K562 (cell line): ENCODE measurements around the gene CNPY4. TPM values are rescaled to one million over a fixed set of nuclear protein-coding genes. Genes with fewer than 3 reads are reported as not detected.

Source experiments
- ATF1 ChIP-seq, 2 experiments: fragments of 450-650 bp in 1 of 2; IDR thresholded peaks; 2 replicates each; pipeline ENCODE4 v1.6.1; 2016; ENCODE audit warnings: missing compliant biosample characterization in 1 of 2, missing genetic modification characterization in 1 of 2
- BACH1 ChIP-seq: fragments of 200-800 bp; sonication (Bioruptor generic); IDR thresholded peaks from 2 replicates; pipeline ENCODE4 v1.6.1; 2016; ENCODE audit warnings: missing genetic modification characterization, missing compliant biosample characterization
- CBFA2T3 ChIP-seq: fragments of 450-650 bp; IDR thresholded peaks from 2 replicates; pipeline ENCODE4 v1.6.1; 2017
- CBFB ChIP-seq: sonication (generic); formaldehyde crosslinking; IDR thresholded peaks from 2 replicates; pipeline ENCODE4 v1.4.0; 2020; ENCODE audit warnings: mild to moderate bottlenecking, missing genetic modification reagents
- CREB1 ChIP-seq, 2 experiments: sonication (generic) in 1 of 2; formaldehyde crosslinking in 1 of 2; IDR thresholded peaks; 2 replicates each; pipeline versions ENCODE4 v1.6.1 to v1.8.0; 2012 to 2022; ENCODE audit warnings: inconsistent platforms in 1 of 2, mild to moderate bottlenecking in 1 of 2, missing genetic modification reagents in 1 of 2, moderate library complexity in 1 of 2
- CREM ChIP-seq: IDR thresholded peaks from 2 replicates; pipeline ENCODE4 v1.6.1; 2014; ENCODE audit warnings: antibody characterized with exemption, low read depth
- DPF2 ChIP-seq: fragments of 450-650 bp; IDR thresholded peaks from 2 replicates; pipeline ENCODE4 v1.6.1; 2016
- EP300 ChIP-seq: IDR thresholded peaks from 2 replicates; pipeline ENCODE4 v1.6.1; 2012; ENCODE audit warnings: low read length, improper control_type of control experiment
- LARP7 ChIP-seq: fragments of 450-650 bp; IDR thresholded peaks from 2 replicates; pipeline ENCODE4 v1.6.1; 2016
- MAFK ChIP-seq: IDR thresholded peaks from 2 replicates; pipeline ENCODE4 v1.6.1; 2011; ENCODE audit warnings: low read length, improper control_type of control experiment
- MAZ ChIP-seq, 2 experiments: fragments of 450-650 bp in 1 of 2; sonication (generic) in 1 of 2; formaldehyde crosslinking; IDR thresholded peaks in 1 of 2; conservative IDR thresholded peaks in 1 of 2; 2 replicates each; pipeline versions ENCODE4 v1.4.0 to v1.5.0; 2020; ENCODE audit warnings: mild to moderate bottlenecking in 1 of 2, missing genetic modification reagents in 1 of 2
- MCM3 ChIP-seq: fragments of 450-650 bp; IDR thresholded peaks from 2 replicates; pipeline ENCODE4 v1.6.1; 2016
- MNT ChIP-seq, 2 experiments: fragments of 450-650 bp; conservative IDR thresholded peaks; 2 replicates each; pipeline ENCODE4 v1.6.1; 2017; ENCODE audit warnings: mild to moderate bottlenecking in 2 of 2, moderate library complexity in 2 of 2
- POLR2AphosphoS2 ChIP-seq: IDR thresholded peaks from 2 replicates; pipeline ENCODE4 v1.6.1; 2012; ENCODE audit warnings: low read length, improper control_type of control experiment
- PRPF4 ChIP-seq: fragments of 200-400 bp; formaldehyde crosslinking; IDR thresholded peaks from one replicate; pipeline ENCODE4 v1.6.1; 2017; ENCODE audit warnings: low read length, low read depth, mild to moderate bottlenecking; ENCODE audit not compliant: insufficient read depth, poor library complexity, severe bottlenecking
- RBM22 ChIP-seq: fragments of 200-400 bp; formaldehyde crosslinking; IDR thresholded peaks from 2 replicates; pipeline ENCODE4 v1.6.1; 2018; ENCODE audit warnings: low read length, low read depth; ENCODE audit not compliant: poor library complexity, severe bottlenecking
- SIN3B ChIP-seq: fragments of 450-650 bp; IDR thresholded peaks from 2 replicates; pipeline ENCODE4 v1.6.1; 2017; ENCODE audit warnings: low read depth, mild to moderate bottlenecking, moderate library complexity
- SPI1 ChIP-seq: IDR thresholded peaks from 2 replicates; pipeline ENCODE4 v1.6.1; 2011; ENCODE audit warnings: low read depth, low read length, control low read depth, borderline replicate concordance
- TCF3 ChIP-seq: sonication (generic); formaldehyde crosslinking; IDR thresholded peaks from 2 replicates; pipeline ENCODE4 v1.4.0; 2020; ENCODE audit warnings: mild to moderate bottlenecking, missing genetic modification reagents
- TCF7 ChIP-seq: sonication (generic); IDR thresholded peaks from 2 replicates; pipeline ENCODE4 v1.6.1; 2016; ENCODE audit warnings: antibody characterized with exemption, borderline replicate concordance
- TRIM28 ChIP-seq: fragments of 450-650 bp; IDR thresholded peaks from 2 replicates; pipeline ENCODE4 v1.6.1; 2017
- ZKSCAN1 ChIP-seq: fragments of 150-350 bp; IDR thresholded peaks from 2 replicates; pipeline ENCODE4 v1.6.1; 2016; ENCODE audit warnings: low read depth, low read length
- ZNF133 ChIP-seq: fragments of 250-450 bp; sonication (Bioruptor Pico); IDR thresholded peaks from 2 replicates; pipeline ENCODE4 v1.4.0; 2020; ENCODE audit warnings: mild to moderate bottlenecking
- ZNF263 ChIP-seq: sonication (generic); formaldehyde crosslinking; IDR thresholded peaks from 2 replicates; pipeline ENCODE4 v1.8.0; 2022; ENCODE audit warnings: mild to moderate bottlenecking, missing genetic modification reagents, borderline replicate concordance
- ZNF347 ChIP-seq: fragments of 450-650 bp; formaldehyde crosslinking; IDR thresholded peaks from 2 replicates; pipeline ENCODE4 v1.4.0; 2020; ENCODE audit warnings: low read depth, mild to moderate bottlenecking, moderate library complexity
- polyA plus RNA-seq, 8 experiments: library from polyadenylated mRNA; depleted of rRNA in 4 of 8; stranded (reverse) in 5 of 8; unstranded in 3 of 8; fragments of >200 nt; fragmentation: Nextera tagmentation in 2 of 8; fragmentation: Illumina TruSeq in 1 of 8; extraction: Ambion mirVana in 2 of 8; extraction: Trizol in 1 of 8; gene quantifications; 2 replicates each; pipeline versions ENCODE4 v1.2.1 to v1.2.3, GENCODE V29; 2011 to 2014; ENCODE audit warnings: inconsistent platforms in 1 of 8, missing spikeins in 1 of 8
- total RNA-seq, 7 experiments: library from RNA; depleted of rRNA in 6 of 7; stranded (reverse); fragments of >200 nt in 6 of 7; fragmentation: Illumina TruSeq in 2 of 7; extraction: Trizol in 2 of 7; gene quantifications; 2 replicates each; pipeline versions ENCODE4 v1.2.1 to v1.2.3, GENCODE V29; 2011 to 2021; ENCODE audit warnings: low replicate concordance in 1 of 7
- TF ChIP-seq, protein P1 (sequence below), 3 experiments: fragments of 200-800 bp in 1 of 3; sonication (Bioruptor generic) in 1 of 3; sonication (generic) in 1 of 3; formaldehyde crosslinking in 1 of 3; IDR thresholded peaks; 2 replicates each; pipeline versions ENCODE4 v1.6.1 to v1.8.0; 2016 to 2022; ENCODE audit warnings: mild to moderate bottlenecking in 2 of 3, missing compliant biosample characterization in 2 of 3, missing genetic modification characterization in 2 of 3, missing genetic modification reagents in 1 of 3
- TF ChIP-seq, protein P2 (sequence below): fragments of 200-800 bp; sonication (Bioruptor generic); IDR thresholded peaks from 2 replicates; pipeline ENCODE4 v1.6.1; 2017; ENCODE audit warnings: missing genetic modification characterization, missing compliant biosample characterization

CNPY4 gene
- total and polyA plus RNA-seq, 9 of the 15 experiments (the other 6 are each of a cell fraction or from before 2014, with no cell fraction given) = 1.9 to 11.2 (median 7.0) TPM

GRCh38 chr7:100081535-100082102 is 37.8 kb upstream of the CNPY4 start, which contains the start of gene ZNF3 (continued):
- TF ChIP-seq, protein P1, sequence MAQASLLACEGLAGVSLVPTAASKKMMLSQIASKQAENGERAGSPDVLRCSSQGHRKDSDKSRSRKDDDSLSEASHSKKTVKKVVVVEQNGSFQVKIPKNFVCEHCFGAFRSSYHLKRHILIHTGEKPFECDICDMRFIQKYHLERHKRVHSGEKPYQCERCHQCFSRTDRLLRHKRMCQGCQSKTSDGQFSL (CRISPR knock-in tag; IDR thresholded peaks at IDR 0.05) = peak; percentile 74; the same call in 1 of the 2 replicates
- TF ChIP-seq, protein P1 (tag; IDR thresholded peaks at IDR 0.05) = peak in 1 of 2 experiments; percentile 63; a peak in 1 of 4 replicates
- TF ChIP-seq MAZ (CRISPR knock-in tag; conservative IDR thresholded peaks at IDR 0.05 in 1 of 2, IDR thresholded peaks at IDR 0.05 in 1 of 2) (peak; percentile 96 to 99), TRIM28 (peak; percentile 61; the same call in 1 of the 2 replicates), DPF2 (peak; percentile 39; the same call in 1 of the 2 replicates), ATF1 (CRISPR knock-in tag; IDR thresholded peaks at IDR 0.05) (peak; percentile 50; the same call in 1 of the 2 replicates), ATF1 (tag; IDR thresholded peaks at IDR 0.05) (peak; percentile 93), CBFA2T3 (no peak; the same call in 1 of the 2 replicates), ZNF133 (CRISPR knock-in tag) (no peak), SIN3B (peak; percentile 95), EP300 (peak; percentile 79), CBFB (CRISPR knock-in tag) (peak; percentile 81; the same call in 1 of the 2 replicates), MCM3 (no peak), ZNF347 (CRISPR knock-in tag) (no peak), TCF3 (peak; percentile 55; the same call in 1 of the 2 replicates), LARP7 (0 out of 2 replicates have a peak, but pooled peaks have one; percentile 39), BACH1 (tag) (peak; percentile 99), MAFK (peak; percentile 99), CREB1 (IDR thresholded peaks at IDR 0.05) (peak; percentile 89), CREB1 (CRISPR knock-in tag; IDR thresholded peaks at IDR 0.05) (peak; percentile 94), POLR2AphosphoS2 (peak; percentile 98), MNT (conservative IDR thresholded peaks at IDR 0.05) (peak; percentile 94 to 98), CREM (peak; percentile 96), RBM22 (peak; percentile 93), PRPF4 (peak; percentile 34), SPI1 (peak; percentile 64), TCF7 (peak; percentile 68), ZKSCAN1 (peak; percentile 75), ZNF263 (peak; percentile 69; the same call in 1 of the 2 replicates)
- TF ChIP-seq, protein P2, sequence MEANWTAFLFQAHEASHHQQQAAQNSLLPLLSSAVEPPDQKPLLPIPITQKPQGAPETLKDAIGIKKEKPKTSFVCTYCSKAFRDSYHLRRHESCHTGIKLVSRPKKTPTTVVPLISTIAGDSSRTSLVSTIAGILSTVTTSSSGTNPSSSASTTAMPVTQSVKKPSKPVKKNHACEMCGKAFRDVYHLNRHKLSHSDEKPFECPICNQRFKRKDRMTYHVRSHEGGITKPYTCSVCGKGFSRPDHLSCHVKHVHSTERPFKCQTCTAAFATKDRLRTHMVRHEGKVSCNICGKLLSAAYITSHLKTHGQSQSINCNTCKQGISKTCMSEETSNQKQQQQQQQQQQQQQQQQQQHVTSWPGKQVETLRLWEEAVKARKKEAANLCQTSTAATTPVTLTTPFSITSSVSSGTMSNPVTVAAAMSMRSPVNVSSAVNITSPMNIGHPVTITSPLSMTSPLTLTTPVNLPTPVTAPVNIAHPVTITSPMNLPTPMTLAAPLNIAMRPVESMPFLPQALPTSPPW (CRISPR knock-in tag) = peak; percentile 89
